Measurements from ENCODE around the gene SMIM45.

The SMIM45 gene

GRCh38 chr22:41978732-41979131 is 26.8 kb downstream of the SMIM45 start:
- H3K27me3 ChIP-seq (ENCODE audit: insufficient read depth, low read depth, low read length), result no peaks in the 10 kb centered on the region
- no peak overlapping the region for H2AFZ ChIP-seq (ENCODE audit: low read depth, low read length)
- H3K9me2 ChIP-seq (ENCODE audit: insufficient read depth, low read length), result no peaks in the 10 kb centered on the region
- H3K9me3 ChIP-seq (ENCODE audit: low read length), result no peaks in the 10 kb centered on the region
- peaks cover 49% of the 10 kb centered on the region for H3K79me2 ChIP-seq (replicated peaks; ENCODE audit: insufficient read depth, low read length)
- peaks cover 3% of the 10 kb centered on the region for H4K20me1 ChIP-seq (ENCODE audit: insufficient read depth)
- TF ChIP-seq RAD21 (conservative IDR thresholded peaks at IDR 0.05) (no peak), REST (IDR thresholded peaks at IDR 0.05; ENCODE audit: borderline replicate concordance) (no peak), EZH2 (IDR thresholded peaks at IDR 0.05; ENCODE audit: borderline replicate concordance, insufficient read depth, low read length, poor library complexity, severe bottlenecking) (no peak), TAF1 (IDR thresholded peaks at IDR 0.05; ENCODE audit: low read depth) (no peak), POLR2AphosphoS5 (IDR thresholded peaks at IDR 0.05) (no peak), SMC3 (conservative IDR thresholded peaks at IDR 0.05; ENCODE audit: poor library complexity) (no peak), EP300 (conservative IDR thresholded peaks at IDR 0.05; ENCODE audit: poor library complexity, severe bottlenecking) (no peak), MXI1 (conservative IDR thresholded peaks at IDR 0.05; ENCODE audit: poor library complexity, severe bottlenecking) (no peak)
- TF ChIP-seq, protein P1, sequence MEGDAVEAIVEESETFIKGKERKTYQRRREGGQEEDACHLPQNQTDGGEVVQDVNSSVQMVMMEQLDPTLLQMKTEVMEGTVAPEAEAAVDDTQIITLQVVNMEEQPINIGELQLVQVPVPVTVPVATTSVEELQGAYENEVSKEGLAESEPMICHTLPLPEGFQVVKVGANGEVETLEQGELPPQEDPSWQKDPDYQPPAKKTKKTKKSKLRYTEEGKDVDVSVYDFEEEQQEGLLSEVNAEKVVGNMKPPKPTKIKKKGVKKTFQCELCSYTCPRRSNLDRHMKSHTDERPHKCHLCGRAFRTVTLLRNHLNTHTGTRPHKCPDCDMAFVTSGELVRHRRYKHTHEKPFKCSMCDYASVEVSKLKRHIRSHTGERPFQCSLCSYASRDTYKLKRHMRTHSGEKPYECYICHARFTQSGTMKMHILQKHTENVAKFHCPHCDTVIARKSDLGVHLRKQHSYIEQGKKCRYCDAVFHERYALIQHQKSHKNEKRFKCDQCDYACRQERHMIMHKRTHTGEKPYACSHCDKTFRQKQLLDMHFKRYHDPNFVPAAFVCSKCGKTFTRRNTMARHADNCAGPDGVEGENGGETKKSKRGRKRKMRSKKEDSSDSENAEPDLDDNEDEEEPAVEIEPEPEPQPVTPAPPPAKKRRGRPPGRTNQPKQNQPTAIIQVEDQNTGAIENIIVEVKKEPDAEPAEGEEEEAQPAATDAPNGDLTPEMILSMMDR (IDR thresholded peaks at IDR 0.05; ENCODE audit: poor library complexity, severe bottlenecking), result no peak
- peaks cover 4% of the 10 kb centered on the region for H3K36me3 ChIP-seq (ENCODE audit: insufficient read depth, low read length)
- H3K9ac ChIP-seq (ENCODE audit: low read length), result peak overlapping the region; percentile 98
- H3K4me3 ChIP-seq (ENCODE audit: low read length), result peak overlapping the region; percentile 99
- H3K27ac ChIP-seq (ENCODE audit: low read length), result no peak overlapping the region
- H3F3A ChIP-seq (ENCODE audit: insufficient read depth, low read length, poor library complexity, severe bottlenecking), result no peaks in the 10 kb centered on the region
- peak overlapping the region; percentile 95 for H3K4me2 ChIP-seq (ENCODE audit: low read length)

GRCh38 chr22:41979423-41980250 is 27.7 kb downstream of the SMIM45 start:
- TF ChIP-seq POLR2AphosphoS5 (IDR thresholded peaks at IDR 0.05), result no peak
- no peak for TF ChIP-seq SMC3 (conservative IDR thresholded peaks at IDR 0.05; ENCODE audit: poor library complexity)
- no peak for TF ChIP-seq EZH2 (IDR thresholded peaks at IDR 0.05; ENCODE audit: borderline replicate concordance, insufficient read depth, low read length, poor library complexity, severe bottlenecking)
- no peak for TF ChIP-seq RAD21 (conservative IDR thresholded peaks at IDR 0.05)
- no peak for TF ChIP-seq MXI1 (conservative IDR thresholded peaks at IDR 0.05; ENCODE audit: poor library complexity, severe bottlenecking)
- TF ChIP-seq EP300 (conservative IDR thresholded peaks at IDR 0.05; ENCODE audit: poor library complexity, severe bottlenecking), result no peak
- no peak for TF ChIP-seq TAF1 (IDR thresholded peaks at IDR 0.05; ENCODE audit: low read depth)
- TF ChIP-seq REST (IDR thresholded peaks at IDR 0.05; ENCODE audit: borderline replicate concordance), result no peak
- TF ChIP-seq, protein P1 (IDR thresholded peaks at IDR 0.05; ENCODE audit: poor library complexity, severe bottlenecking), result no peak
- no peak overlapping the region for H3K9ac ChIP-seq (ENCODE audit: low read length)
- H4K20me1 ChIP-seq (ENCODE audit: insufficient read depth), result peaks cover 3% of the 10 kb centered on the region
- H3F3A ChIP-seq (ENCODE audit: insufficient read depth, low read length, poor library complexity, severe bottlenecking), result no peaks in the 10 kb centered on the region
- H2AFZ ChIP-seq (ENCODE audit: low read depth, low read length), result no peak overlapping the region
- peaks cover 49% of the 10 kb centered on the region for H3K79me2 ChIP-seq (replicated peaks; ENCODE audit: insufficient read depth, low read length)
- no peaks in the 10 kb centered on the region for H3K9me2 ChIP-seq (ENCODE audit: insufficient read depth, low read length)
- H3K36me3 ChIP-seq (ENCODE audit: insufficient read depth, low read length), result peaks cover 4% of the 10 kb centered on the region
- no peak overlapping the region for H3K4me2 ChIP-seq (ENCODE audit: low read length)
- H3K27ac ChIP-seq (ENCODE audit: low read length), result no peak overlapping the region
- no peaks in the 10 kb centered on the region for H3K27me3 ChIP-seq (ENCODE audit: insufficient read depth, low read depth, low read length)
- no peaks in the 10 kb centered on the region for H3K9me3 ChIP-seq (ENCODE audit: low read length)
- H3K4me3 ChIP-seq (ENCODE audit: low read length), result peak overlapping the region; percentile 99

All from neural cell (in vitro differentiated cells).